Nephron progenitor cell (in vitro differentiated cells): ENCODE results near the gene SLC12A2.

ENCODE experiments used
- DNase-seq: peaks from one replicate; pipeline ENCODE4 v3.0.0; 2021
- H3K27ac Mint-ChIP-seq: 2 replicates; pipeline ENCODE4 v1.8.0; 2021; ENCODE audit warnings: mild to moderate bottlenecking, moderate library complexity, mixed read lengths
- H3K27me3 Mint-ChIP-seq: 2 replicates; pipeline ENCODE4 v1.8.0; 2021; ENCODE audit warnings: mild to moderate bottlenecking, low read depth, mixed read lengths; ENCODE audit not compliant: poor library complexity
- H3K36me3 Mint-ChIP-seq: 2 replicates; pipeline ENCODE4 v1.8.0; 2021; ENCODE audit warnings: low read depth, mixed read lengths
- H3K4me1 Mint-ChIP-seq: 2 replicates; pipeline ENCODE4 v1.8.0; 2021; ENCODE audit warnings: mixed read lengths
- H3K4me3 Mint-ChIP-seq: 2 replicates; pipeline ENCODE4 v1.8.0; 2021; ENCODE audit warnings: mild to moderate bottlenecking, moderate library complexity, mixed read lengths
- H3K9me3 Mint-ChIP-seq: 2 replicates; pipeline ENCODE4 v1.8.0; 2021; ENCODE audit warnings: mild to moderate bottlenecking, moderate library complexity, mixed read lengths
- CTCF ChIP-seq: fragments of 200-600 bp; sonication (generic); IDR thresholded peaks from 2 replicates; pipeline ENCODE4 v1.5.0; 2021; ENCODE audit warnings: antibody characterized with exemption

SLC12A2 gene

GRCh38 chr5:128053291-128053954, 30.1 kb upstream of the SLC12A2 start:
- TF ChIP-seq CTCF: no peak
- no peaks in the 10 kb centered on the region for H3K27me3 Mint-ChIP-seq
- H3K36me3 Mint-ChIP-seq: peaks cover 56% of the 10 kb centered on the region
- H3K9me3 Mint-ChIP-seq: peaks cover 41% of the 10 kb centered on the region
- no peak overlapping the region for H3K27ac Mint-ChIP-seq
- no peak for DNase-seq
- H3K4me3 Mint-ChIP-seq: no peak overlapping the region
- H3K4me1 Mint-ChIP-seq: no peaks in the 10 kb centered on the region

- TF ChIP-seq CTCF: no peak
- Mint-ChIP-seq H3K36me3 (peaks cover 12% of the 10 kb centered on the region), H3K27me3 (no peaks in the 10 kb centered on the region), H3K4me3 (peak overlapping the region; percentile 26), H3K4me1 (peaks cover 32% of the 10 kb centered on the region), H3K9me3 (no peaks in the 10 kb centered on the region), H3K27ac (peak overlapping the region; percentile 19)
- no peak for DNase-seq
Observed at GRCh38 chr5:128060644-128061385, 22.8 kb upstream of the SLC12A2 start.

GRCh38 chr5:128062172-128062746, 21.3 kb upstream of the SLC12A2 start:
- peaks cover 36% of the 10 kb centered on the region for H3K4me1 Mint-ChIP-seq
- H3K27ac Mint-ChIP-seq: peak overlapping the region; percentile 87
- H3K9me3 Mint-ChIP-seq: peaks cover 3% of the 10 kb centered on the region
- TF ChIP-seq CTCF: no peak
- peaks cover 9% of the 10 kb centered on the region for H3K36me3 Mint-ChIP-seq
- no peak for DNase-seq
- H3K4me3 Mint-ChIP-seq: no peak overlapping the region
- H3K27me3 Mint-ChIP-seq: no peaks in the 10 kb centered on the region

- Mint-ChIP-seq H3K36me3 (peaks cover 32% of the 10 kb centered on the region), H3K4me3 (no peak overlapping the region), H3K27ac (no peak overlapping the region), H3K9me3 (no peaks in the 10 kb centered on the region), H3K27me3 (no peaks in the 10 kb centered on the region), H3K4me1 (peaks cover 3% of the 10 kb centered on the region)
- no peak for TF ChIP-seq CTCF
- DNase-seq: no peak
Observed at GRCh38 chr5:128074171-128074570, 9.4 kb upstream of the SLC12A2 start.

- peaks cover 32% of the 10 kb centered on the region for H3K36me3 Mint-ChIP-seq
- no peaks in the 10 kb centered on the region for H3K27me3 Mint-ChIP-seq
- no peaks in the 10 kb centered on the region for H3K9me3 Mint-ChIP-seq
- no peak for DNase-seq
- no peak overlapping the region for H3K4me3 Mint-ChIP-seq
- no peak for TF ChIP-seq CTCF
- H3K4me1 Mint-ChIP-seq: peaks cover 7% of the 10 kb centered on the region
- no peak overlapping the region for H3K27ac Mint-ChIP-seq
Observed at GRCh38 chr5:128074953-128075352, 8.6 kb upstream of the SLC12A2 start.
